Measurements from ENCODE around the gene RGL2. TPM values are rescaled to one million over a fixed set of nuclear protein-coding genes. Genes with fewer than 3 reads are reported as not detected.
"Not testable (repeated sequence)": the region's sequence is repeated elsewhere in the genome, so short reads cannot be mapped to it uniquely, and the experiment has no call there.

Gene RGL2
- total RNA-seq, 1 experiment from 2014 or later, result 48.8 TPM

GRCh38 chr6:33344701-33345697, 46.3 kb upstream of the RGL2 start:
- ChIA-PET CTCF (interaction anchor here (0.5 to 1.0 kb wide), 6 partner anchors 10 to 67 kb away, joined by 3 to 7 read pairs (median 3); no protein-coding TSS in a partner anchor), POLR2A (ENCODE audit: low non-redundant PET) (interaction anchor here (0.7 kb wide), 1 partner anchor 64 kb away, joined by 5 read pairs; no protein-coding TSS in a partner anchor)
- Histone ChIP-seq H3K27ac (ENCODE audit: low read depth, low read length, poor library complexity, severe bottlenecking) (no peak overlapping the region), H3K9me3 (ENCODE audit: low read depth, low read length, poor library complexity, severe bottlenecking) (no peaks in the 10 kb centered on the region), H3K4me1 (ENCODE audit: insufficient read depth, low read length, poor library complexity, severe bottlenecking) (no peaks in the 10 kb centered on the region), H3K4me3 (ENCODE audit: low read depth, low read length, poor library complexity, severe bottlenecking) (no peak overlapping the region), H3K36me3 (ENCODE audit: insufficient read depth, low read length, poor library complexity, severe bottlenecking) (no peaks in the 10 kb centered on the region), H3K27me3 (replicated peaks; ENCODE audit: insufficient read depth, low read depth, low read length, poor library complexity) (no peaks in the 10 kb centered on the region)
- no peak for TF ChIP-seq EZH2 (IDR thresholded peaks at IDR 0.05; ENCODE audit: borderline replicate concordance, low read depth, low read length, poor library complexity, severe bottlenecking)
- TF ChIP-seq, protein P1, sequence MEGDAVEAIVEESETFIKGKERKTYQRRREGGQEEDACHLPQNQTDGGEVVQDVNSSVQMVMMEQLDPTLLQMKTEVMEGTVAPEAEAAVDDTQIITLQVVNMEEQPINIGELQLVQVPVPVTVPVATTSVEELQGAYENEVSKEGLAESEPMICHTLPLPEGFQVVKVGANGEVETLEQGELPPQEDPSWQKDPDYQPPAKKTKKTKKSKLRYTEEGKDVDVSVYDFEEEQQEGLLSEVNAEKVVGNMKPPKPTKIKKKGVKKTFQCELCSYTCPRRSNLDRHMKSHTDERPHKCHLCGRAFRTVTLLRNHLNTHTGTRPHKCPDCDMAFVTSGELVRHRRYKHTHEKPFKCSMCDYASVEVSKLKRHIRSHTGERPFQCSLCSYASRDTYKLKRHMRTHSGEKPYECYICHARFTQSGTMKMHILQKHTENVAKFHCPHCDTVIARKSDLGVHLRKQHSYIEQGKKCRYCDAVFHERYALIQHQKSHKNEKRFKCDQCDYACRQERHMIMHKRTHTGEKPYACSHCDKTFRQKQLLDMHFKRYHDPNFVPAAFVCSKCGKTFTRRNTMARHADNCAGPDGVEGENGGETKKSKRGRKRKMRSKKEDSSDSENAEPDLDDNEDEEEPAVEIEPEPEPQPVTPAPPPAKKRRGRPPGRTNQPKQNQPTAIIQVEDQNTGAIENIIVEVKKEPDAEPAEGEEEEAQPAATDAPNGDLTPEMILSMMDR (conservative IDR thresholded peaks at IDR 0.05; ENCODE audit: low read depth, low read length), result peak; percentile 64
- intact Hi-C loops (cut with micrococcal nuclease; ENCODE audit: unreplicated experiment), result no loop called here
- peak; percentile 78 for DNase-seq (ENCODE audit: low spot score)
- no TSS peak for BruUV-seq (replicated peaks)

GRCh38 chr6:33343953-33344611, 45.3 kb upstream of the RGL2 start:
- no peak for TF ChIP-seq EZH2 (IDR thresholded peaks at IDR 0.05; ENCODE audit: borderline replicate concordance, low read depth, low read length, poor library complexity, severe bottlenecking)
- TF ChIP-seq, protein P1 (conservative IDR thresholded peaks at IDR 0.05; ENCODE audit: low read depth, low read length), result no peak
- no peak overlapping the region for H3K27ac ChIP-seq (ENCODE audit: low read depth, low read length, poor library complexity, severe bottlenecking)
- H3K9me3 ChIP-seq (ENCODE audit: low read depth, low read length, poor library complexity, severe bottlenecking), result no peaks in the 10 kb centered on the region
- H3K4me1 ChIP-seq (ENCODE audit: insufficient read depth, low read length, poor library complexity, severe bottlenecking), result no peaks in the 10 kb centered on the region
- H3K36me3 ChIP-seq (ENCODE audit: insufficient read depth, low read length, poor library complexity, severe bottlenecking), result no peaks in the 10 kb centered on the region
- no peak overlapping the region for H3K4me3 ChIP-seq (ENCODE audit: low read depth, low read length, poor library complexity, severe bottlenecking)
- ChIA-PET POLR2A (ENCODE audit: low non-redundant PET) (interaction anchor here (0.5 kb wide), 1 partner anchor 26 kb away, joined by 5 read pairs; no protein-coding TSS in a partner anchor), CTCF (interaction anchor here (0.7 to 0.8 kb wide), 2 partner anchors 38 to 462 kb away, joined by 3 to 8 read pairs; no protein-coding TSS in a partner anchor)
- no TSS peak for BruUV-seq (replicated peaks)
- intact Hi-C loops (cut with micrococcal nuclease; ENCODE audit: unreplicated experiment), result no loop called here
- no peak for DNase-seq (ENCODE audit: low spot score)
- H3K27me3 ChIP-seq (replicated peaks; ENCODE audit: insufficient read depth, low read depth, low read length, poor library complexity), result no peaks in the 10 kb centered on the region

DNA sequence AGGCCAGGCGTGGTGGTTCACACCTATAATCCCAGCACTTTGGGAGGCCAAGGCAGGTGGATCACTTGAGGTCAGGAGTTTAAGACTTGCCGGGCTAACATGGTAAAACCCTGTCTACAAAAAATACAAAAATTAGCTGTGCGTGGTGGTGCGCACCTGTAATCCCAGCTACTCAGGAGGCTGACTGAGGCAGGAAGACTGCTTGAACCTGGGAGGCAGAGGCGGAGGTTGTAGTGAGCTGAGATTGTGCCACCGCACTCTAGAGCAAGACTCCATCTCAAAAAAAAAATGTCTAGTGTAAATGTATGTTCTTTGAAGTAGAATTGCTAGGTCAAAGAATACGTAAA, 44.8 kb upstream of the RGL2 start:
- POLR2A ChIA-PET (ENCODE audit: low non-redundant PET); H3K27ac ChIP-seq (ENCODE audit: low read depth, low read length, poor library complexity, severe bottlenecking); BruUV-seq (replicated peaks); intact Hi-C loops (cut with micrococcal nuclease; ENCODE audit: unreplicated experiment); DNase-seq (ENCODE audit: low spot score); H3K4me3 ChIP-seq (ENCODE audit: low read depth, low read length, poor library complexity, severe bottlenecking); H3K27me3 ChIP-seq (replicated peaks; ENCODE audit: insufficient read depth, low read depth, low read length, poor library complexity); H3K9me3 ChIP-seq (ENCODE audit: low read depth, low read length, poor library complexity, severe bottlenecking); H3K36me3 ChIP-seq (ENCODE audit: insufficient read depth, low read length, poor library complexity, severe bottlenecking); H3K4me1 ChIP-seq (ENCODE audit: insufficient read depth, low read length, poor library complexity, severe bottlenecking): not testable (repeated sequence)
- CTCF ChIA-PET, result interaction anchor here (0.7 kb wide), 1 partner anchor 463 kb away, joined by 8 read pairs; no protein-coding TSS in a partner anchor
